Pons (tissue), 1 donor: Measurements from ENCODE around the gene SLC7A1.

Experiments used
- DNase-seq: peaks from one replicate; pipeline ENCODE4 v3.0.0-alpha.2; 2016; ENCODE audit warnings: low spot score

SLC7A1 gene

GRCh38 chr13:29530901-29531300, 64.6 kb downstream of the SLC7A1 start:
- DNase-seq, result no peak

GRCh38 chr13:29529754-29530153, 65.7 kb downstream of the SLC7A1 start:
- DNase-seq, result no peak

GRCh38 chr13:29527916-29528315, 67.6 kb downstream of the SLC7A1 start:
- DNase-seq, result no peak

GRCh38 chr13:29527511-29527910, 68.0 kb downstream of the SLC7A1 start:
- no peak for DNase-seq

- DNase-seq, result no peak
Observed at GRCh38 chr13:29526741-29527140, 68.7 kb downstream of the SLC7A1 start.

GRCh38 chr13:29525757-29526156, 69.7 kb downstream of the SLC7A1 start:
- no peak for DNase-seq

GRCh38 chr13:29524641-29525040, 70.8 kb downstream of the SLC7A1 start:
- DNase-seq, result no peak

- DNase-seq, result no peak
Observed at GRCh38 chr13:29524176-29524575, 71.3 kb downstream of the SLC7A1 start.

- no peak for DNase-seq
Observed at GRCh38 chr13:29523199-29523961, 72.1 kb downstream of the SLC7A1 start.

- DNase-seq, result no peak
Observed at GRCh38 chr13:29522044-29522685, 73.3 kb downstream of the SLC7A1 start.

- no peak for DNase-seq
Observed at GRCh38 chr13:29521336-29521735, 74.2 kb downstream of the SLC7A1 start.

GRCh38 chr13:29520671-29521070, 74.8 kb downstream of the SLC7A1 start:
- DNase-seq, result no peak

GRCh38 chr13:29519921-29520320, 75.6 kb downstream of the SLC7A1 start:
- DNase-seq, result no peak

- no peak for DNase-seq
Observed at GRCh38 chr13:29516880-29517279, 78.6 kb downstream of the SLC7A1 start.

GRCh38 chr13:29516012-29516411, 79.5 kb downstream of the SLC7A1 start:
- no peak for DNase-seq

GRCh38 chr13:29515372-29515771, 80.1 kb downstream of the SLC7A1 start:
- DNase-seq, result no peak

- no peak for DNase-seq
Observed at GRCh38 chr13:29514720-29515310, 80.7 kb downstream of the SLC7A1 start.

GRCh38 chr13:29513981-29514719, 81.3 kb downstream of the SLC7A1 start:
- no peak for DNase-seq

- no peak for DNase-seq
Observed at GRCh38 chr13:29513002-29513980, 82.2 kb downstream of the SLC7A1 start.

- DNase-seq, result no peak
Observed at GRCh38 chr13:29511980-29512379, 83.5 kb downstream of the SLC7A1 start.

- no peak for DNase-seq
Observed at GRCh38 chr13:29511106-29511796, 84.2 kb downstream of the SLC7A1 start.
